NCI-H2171 (cell line): ENCODE data around the gene MTCH2.
"Not testable (repeated sequence)": the region's sequence is repeated elsewhere in the genome, so short reads cannot be mapped to it uniquely, and the experiment has no call there.

ENCODE experiments used
- DNase-seq: peaks from one replicate; lab custom pipeline; 2025; lab: John Stamatoyannopoulos, UW

MTCH2 gene

DNA sequence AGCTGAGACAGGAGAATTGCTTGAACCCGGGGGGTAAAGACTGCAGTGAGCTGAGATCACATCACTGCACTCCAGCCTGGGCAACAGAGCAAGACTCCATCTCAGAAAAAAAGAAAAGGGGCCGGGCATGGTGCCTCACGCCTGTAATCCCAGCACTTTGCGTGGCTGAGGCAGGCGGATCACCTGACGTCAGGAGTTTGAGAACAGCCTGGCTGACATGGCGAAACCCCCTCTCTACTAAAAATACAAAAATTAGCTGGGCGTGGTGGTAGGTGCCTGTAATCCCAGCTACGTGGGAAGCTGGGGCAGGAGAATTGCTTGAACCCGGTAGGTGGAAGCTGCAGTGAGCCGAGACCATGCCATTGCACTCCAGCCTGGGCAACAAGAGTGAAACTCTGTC is 6.0 kb downstream of the MTCH2 start:
- DNase-seq = not testable (repeated sequence)

GRCh38 chr11:47631473-47631872 is 10.9 kb downstream of the MTCH2 start:
- DNase-seq = no peak

DNA sequence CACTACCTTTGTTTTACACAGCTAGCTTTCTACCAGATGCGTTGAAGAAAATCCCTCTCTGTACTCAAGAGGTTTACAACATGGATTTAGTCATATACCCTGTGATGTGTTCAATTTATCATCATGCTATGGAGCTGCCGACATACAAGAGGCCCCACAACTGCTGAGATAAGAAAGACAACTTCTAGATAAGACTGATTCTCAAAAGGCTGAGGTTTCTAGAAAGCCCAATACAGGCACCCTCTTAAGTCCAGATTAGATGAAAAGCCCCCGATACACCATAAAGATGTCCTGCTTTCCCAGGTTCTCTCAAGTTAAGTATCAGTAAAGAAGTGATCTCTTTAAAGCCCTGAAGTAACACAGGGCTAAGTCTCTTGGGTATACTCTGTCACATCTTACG is 14.3 kb downstream of the MTCH2 start:
- DNase-seq = no peak

GRCh38 chr11:47626234-47626633 is 16.1 kb downstream of the MTCH2 start:
- DNase-seq = no peak

- DNase-seq = no peak
These were observed 21.5 kb downstream of the MTCH2 start for GRCh38 chr11:47620836-47621378.

- no peak for DNase-seq
These were observed 24.9 kb downstream of the MTCH2 start for GRCh38 chr11:47617417-47617809.

DNA sequence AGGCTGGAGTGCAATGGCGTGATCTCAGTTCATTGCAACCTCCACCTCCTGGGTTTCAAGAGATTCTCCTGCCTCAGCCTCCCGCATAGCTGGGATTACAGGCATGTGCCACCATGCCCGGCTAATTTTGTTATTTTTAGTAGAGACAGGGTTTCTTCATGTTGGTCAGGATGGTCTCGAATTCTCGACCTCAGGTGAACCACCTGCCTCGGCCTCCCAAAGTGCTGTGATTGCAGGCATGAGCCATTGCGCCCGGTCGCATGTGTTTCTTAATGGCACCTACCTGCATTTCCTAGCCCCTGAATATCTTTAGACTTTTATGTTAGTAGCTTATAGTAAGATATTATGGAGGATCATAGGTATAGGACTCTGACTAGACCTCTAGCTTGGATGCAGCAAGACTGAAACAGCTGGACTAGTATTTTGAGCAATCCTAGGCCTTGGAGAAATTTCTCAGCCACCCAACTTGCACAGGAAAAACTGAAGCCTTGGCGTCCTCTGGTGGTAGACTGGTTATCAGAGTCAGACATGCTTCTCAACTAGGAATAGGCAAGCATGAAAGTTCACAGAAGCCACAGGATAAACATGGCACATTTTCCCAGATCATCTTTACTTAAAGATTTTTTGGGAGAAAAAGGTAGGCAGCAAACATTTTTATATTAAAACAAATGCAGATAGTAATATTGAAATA is 25.5 kb downstream of the MTCH2 start:
- no peak for DNase-seq

DNA sequence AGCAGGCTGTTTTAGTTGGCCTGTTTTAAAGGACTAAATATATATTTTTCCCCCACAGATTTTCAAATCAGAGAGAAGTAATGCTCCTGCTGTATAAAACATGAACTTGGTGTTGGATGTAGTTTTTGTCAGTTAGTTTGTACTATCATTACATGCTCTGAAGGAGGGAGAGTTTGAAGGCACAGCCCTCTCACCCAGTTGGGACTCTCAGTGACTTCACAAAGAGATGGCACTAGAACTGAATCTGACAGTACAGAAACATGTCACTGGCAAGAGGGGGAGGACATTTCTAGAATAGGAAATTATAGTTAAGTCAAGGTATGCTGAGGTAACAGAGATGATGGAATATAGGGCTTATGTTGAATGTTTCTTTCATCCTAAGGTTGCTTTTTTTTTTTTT is 27.1 kb downstream of the MTCH2 start:
- no peak for DNase-seq

GRCh38 chr11:47611348-47611794 is 31.0 kb downstream of the MTCH2 start:
- DNase-seq = no peak

DNA sequence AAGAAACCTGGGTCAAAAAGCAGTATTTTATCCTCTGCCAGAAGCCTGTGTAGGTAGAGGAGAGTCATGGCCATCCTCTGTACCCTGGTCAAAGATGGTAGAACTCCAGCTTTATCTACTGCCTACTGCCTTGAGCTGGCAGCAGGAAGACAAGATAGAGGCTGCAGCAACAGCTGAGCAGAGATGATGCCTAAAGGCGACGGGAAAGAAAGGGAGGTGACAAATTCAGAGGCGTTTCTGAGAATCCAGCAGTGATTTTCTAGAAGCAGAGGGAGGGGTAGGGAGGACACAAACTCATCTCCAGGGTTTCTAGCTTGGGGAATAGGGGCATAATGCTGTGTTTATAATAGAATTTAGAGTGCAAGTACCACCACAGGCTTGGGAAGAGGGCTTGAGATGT is 32.7 kb downstream of the MTCH2 start:
- DNase-seq = no peak

- DNase-seq = peak; percentile 36
These were observed 35.0 kb downstream of the MTCH2 start for GRCh38 chr11:47607380-47607779.

GRCh38 chr11:47606731-47607130 is 35.6 kb downstream of the MTCH2 start:
- peak; percentile 47 for DNase-seq

DNA sequence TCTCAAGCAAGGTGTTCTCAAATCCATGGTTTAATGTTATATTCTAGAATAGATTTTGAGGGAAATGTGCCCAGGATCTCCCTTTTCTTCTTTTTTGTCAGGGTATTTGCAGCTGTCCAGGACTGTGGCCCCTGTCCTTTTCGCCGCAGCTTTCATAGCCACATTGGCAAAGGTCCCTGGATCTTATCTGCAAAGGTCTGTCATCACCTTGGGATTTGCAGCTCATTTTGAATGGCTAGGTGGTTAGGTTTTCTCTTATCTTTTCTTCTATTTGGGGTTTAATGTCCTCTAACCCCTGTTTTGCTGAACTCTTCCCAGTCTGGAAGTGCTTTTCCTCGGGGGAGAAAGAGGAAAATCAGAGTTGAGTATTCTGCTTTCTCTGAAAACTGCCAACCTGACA is 36.4 kb downstream of the MTCH2 start:
- no peak for DNase-seq

- no peak for DNase-seq
These were observed 39.1 kb downstream of the MTCH2 start for GRCh38 chr11:47603295-47603694.

- DNase-seq = no peak
These were observed 42.5 kb downstream of the MTCH2 start for GRCh38 chr11:47599902-47600301.

GRCh38 chr11:47595967-47596366 is 46.4 kb downstream of the MTCH2 start:
- no peak for DNase-seq

DNA sequence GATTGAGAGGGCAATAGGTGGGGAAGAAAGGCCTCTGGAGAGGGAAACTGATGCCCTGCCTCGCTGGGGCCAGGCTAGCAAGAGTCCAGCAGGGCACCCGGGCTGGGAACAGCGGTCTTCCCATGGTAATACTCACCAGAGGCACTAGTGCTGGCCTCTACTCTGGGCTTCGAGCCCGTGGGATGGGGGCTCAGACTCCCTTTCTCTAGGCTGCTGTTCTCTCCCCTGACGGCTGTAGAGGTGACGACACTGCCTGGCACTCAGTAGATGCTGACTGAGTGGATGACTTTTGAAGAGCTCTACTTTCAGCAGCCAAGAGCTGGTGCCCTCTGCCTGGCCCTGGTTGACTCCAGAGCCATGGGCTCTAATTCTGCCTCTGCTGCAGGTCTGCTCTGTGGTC is 47.3 kb downstream of the MTCH2 start:
- DNase-seq = no peak

DNA sequence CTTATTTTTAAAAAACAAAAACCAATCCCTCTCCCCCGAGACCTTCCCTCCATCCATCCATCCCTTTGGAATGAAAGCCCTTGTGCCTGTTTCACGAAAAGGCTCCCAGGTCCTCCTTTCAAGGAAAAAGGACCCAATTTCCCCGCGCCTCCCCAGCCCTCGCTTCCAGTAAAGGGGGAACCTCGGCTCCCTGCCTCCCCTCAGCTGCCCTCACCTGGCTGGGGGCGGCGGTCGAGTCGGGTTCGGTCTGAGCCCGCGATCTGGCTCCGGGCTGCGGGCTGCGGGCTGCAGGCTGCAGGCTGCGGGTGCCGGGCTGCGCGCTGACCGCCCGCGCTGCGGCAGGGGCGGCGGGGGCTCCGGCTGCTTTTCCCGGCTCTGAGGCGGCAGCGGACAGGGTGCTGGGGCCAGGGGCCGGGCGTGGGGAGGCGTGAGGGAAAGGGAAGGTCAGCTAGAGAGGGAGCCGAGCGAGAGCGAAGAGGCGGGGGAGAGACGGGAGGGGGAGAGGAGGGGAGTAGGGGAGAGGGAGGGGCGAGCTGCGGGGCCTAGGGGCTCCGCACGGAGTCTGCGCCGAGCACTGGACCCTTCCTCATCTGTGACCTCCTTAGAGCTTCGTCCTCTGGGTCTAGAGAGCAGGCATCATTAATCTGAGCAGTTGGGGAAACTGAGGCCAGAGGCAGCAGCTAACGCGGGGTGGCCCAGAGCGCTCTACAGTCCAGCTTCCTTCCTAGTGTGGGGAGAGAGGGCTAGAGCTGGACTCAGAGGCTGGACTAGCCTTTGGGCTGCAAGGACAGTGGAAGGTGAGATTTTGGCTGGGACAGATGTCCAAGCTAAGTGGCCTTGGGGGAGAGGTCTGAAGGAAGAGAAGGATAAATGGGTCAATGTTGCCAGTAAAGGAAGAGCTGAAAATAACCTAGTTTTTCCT is 48.2 kb downstream of the MTCH2 start, which contains the start of gene C1QTNF4:
TSS of gene C1QTNF4 (minus strand) at position 478 of the 922 bp plus-strand sequence. CDS start 3,601 bp downstream, outside the sequence.
- no peak for DNase-seq

DNA sequence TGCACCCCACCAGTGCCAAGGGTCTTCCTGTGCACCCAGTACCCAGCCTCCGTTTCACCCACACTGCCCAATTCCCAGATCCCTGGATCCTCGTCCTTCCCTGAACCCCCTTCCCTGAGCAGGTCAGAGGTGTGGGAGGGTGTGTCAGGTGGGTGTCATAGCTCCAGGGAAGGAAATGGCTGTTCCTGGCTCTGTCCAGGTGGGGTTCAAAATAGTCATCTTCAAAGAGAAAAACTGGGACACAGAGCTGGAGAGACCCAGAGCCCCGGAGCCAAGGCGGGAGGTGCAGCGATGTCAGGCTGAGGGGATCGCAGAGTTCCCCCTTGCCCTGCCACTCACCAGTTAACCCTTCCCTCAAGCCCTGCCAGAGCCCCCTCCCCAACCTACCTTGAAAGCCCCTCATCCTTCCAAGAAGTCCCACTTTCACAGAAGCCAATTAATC is 48.8 kb downstream of the MTCH2 start:
- no peak for DNase-seq

GRCh38 chr11:47592970-47593369 is 49.4 kb downstream of the MTCH2 start:
- no peak for DNase-seq

- no peak for DNase-seq
These were observed 50.1 kb downstream of the MTCH2 start for GRCh38 chr11:47592251-47592650.

DNA sequence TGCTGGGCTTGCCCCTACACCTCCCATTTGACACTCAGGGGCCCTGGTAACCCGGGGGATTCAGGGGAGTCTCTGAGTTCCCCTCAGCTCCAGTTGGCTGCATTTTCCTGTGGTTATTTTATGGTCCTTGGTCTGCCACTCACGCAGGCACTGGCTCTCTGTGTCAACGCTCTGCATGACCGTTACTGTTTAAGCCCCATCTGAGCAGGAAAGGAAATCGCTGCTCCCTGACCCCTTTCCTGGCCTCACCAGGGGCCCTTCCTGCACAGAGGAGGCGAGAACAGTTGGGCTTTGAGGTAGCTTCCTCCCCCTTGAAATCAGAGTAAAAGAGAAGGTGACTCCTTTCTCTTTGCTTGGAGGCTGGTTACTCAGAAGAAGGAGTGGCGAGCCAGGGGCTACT is 50.6 kb downstream of the MTCH2 start:
- DNase-seq = no peak
